Endothelial cell of umbilical vein (primary cell): ENCODE measurements around the gene FAM9B. TPM values are rescaled to one million over a fixed set of nuclear protein-coding genes. Genes with fewer than 3 reads are reported as not detected.

ENCODE experiments used
- BruUV-seq: library from RNA; stranded (reverse); fragments of 400-500 nt; replicated peaks from 2 replicates; lab custom pipeline; 2021; lab: Mats Ljungman, UMichigan
- CTCF ChIA-PET: fragments of 300-600, 350-600 bp; sonication (Branson Sonifier 250); formaldehyde crosslinking; loops from one replicate; lab custom pipeline; 2021; ENCODE audit warnings: antibody characterized with exemption, inconsistent platforms; lab: Charles Lee
- POLR2A ChIA-PET: fragments of 300-600, 350-600 bp; sonication (Branson Sonifier 250); formaldehyde crosslinking; loops from one replicate; lab custom pipeline; 2021; ENCODE audit warnings: antibody characterized with exemption, inconsistent platforms; lab: Charles Lee
- DNase-seq: peaks from one replicate; pipeline ENCODE4 v3.0.0-alpha.2; 2011; ENCODE audit warnings: low read depth, low spot score
- FAIRE-seq: peaks from 2 replicates; lab custom pipeline; 2011; peaks lifted over from hg19 to GRCh38; lab: Jason Lieb, UNC
- H2AFZ ChIP-seq: 2 replicates; pipeline ENCODE4 v1.6.0; 2012; ENCODE audit warnings: low read depth, low read length, control low read depth, inconsistent platforms
- H3K27ac ChIP-seq: 2 replicates; pipeline ENCODE4 v1.5.1; 2011; ENCODE audit warnings: low read depth, mild to moderate bottlenecking, control low read depth, low read length, moderate library complexity; ENCODE audit not compliant: insufficient read depth
- H3K27me3 ChIP-seq, 2 experiments: 2 replicates each; pipeline versions ENCODE4 v1.6.0 to v1.6.1; 2011; ENCODE audit warnings: low read length in 2 of 2, mixed read lengths in 1 of 2; ENCODE audit not compliant: control insufficient read depth in 2 of 2, insufficient read depth in 2 of 2
- H3K36me3 ChIP-seq, 2 experiments: 2 replicates in 1 of 2; 3 replicates in 1 of 2; pipeline ENCODE4 v1.5.1; 2011; ENCODE audit warnings: low read length in 2 of 2, mild to moderate bottlenecking in 1 of 2, moderate library complexity in 1 of 2; ENCODE audit not compliant: control insufficient read depth in 2 of 2, insufficient read depth in 2 of 2; ENCODE audit errors: extremely low read depth in 1 of 2
- H3K4me1 ChIP-seq: 3 replicates; pipeline ENCODE4 v1.5.1; 2011; ENCODE audit warnings: mild to moderate bottlenecking, low read length; ENCODE audit not compliant: control insufficient read depth, insufficient read depth; ENCODE audit errors: extremely low read depth
- H3K4me2 ChIP-seq: 2 replicates; pipeline ENCODE4 v1.6.1; 2011; ENCODE audit warnings: low read length, control low read depth, mixed read lengths; ENCODE audit not compliant: insufficient read depth
- H3K4me3 ChIP-seq, 3 experiments: fragments of 200-600 bp in 1 of 3; sonication (generic), shearing (Covaris generic) in 1 of 3; replicated peaks in 1 of 3; 2 replicates each; pipeline ENCODE4 v1.5.1; 2011 to 2016; ENCODE audit warnings: control low read depth in 3 of 3, low read length in 3 of 3, mild to moderate bottlenecking in 2 of 3, inconsistent platforms in 1 of 3, low read depth in 1 of 3, moderate library complexity in 1 of 3; ENCODE audit not compliant: insufficient read depth in 1 of 3
- H3K79me2 ChIP-seq: 2 replicates; pipeline ENCODE4 v1.6.0; 2012; ENCODE audit warnings: low read length, inconsistent platforms; ENCODE audit not compliant: control insufficient read depth, insufficient read depth
- H3K9ac ChIP-seq: replicated peaks from 2 replicates; pipeline ENCODE3; 2011; ENCODE audit warnings: low read length, control low read depth; ENCODE audit not compliant: insufficient read depth; ENCODE audit errors: extremely low read depth
- H3K9me1 ChIP-seq: replicated peaks from 3 replicates; pipeline ENCODE4 v1.6.0; 2011; ENCODE audit warnings: mild to moderate bottlenecking, low read length; ENCODE audit not compliant: control insufficient read depth, insufficient read depth; ENCODE audit errors: extremely low read depth
- H3K9me3 ChIP-seq: replicated peaks from 2 replicates; pipeline ENCODE4 v1.5.1; 2012; ENCODE audit warnings: low read length, inconsistent platforms; ENCODE audit not compliant: control insufficient read depth, insufficient read depth
- H4K20me1 ChIP-seq: replicated peaks from 2 replicates; pipeline ENCODE3; 2011; ENCODE audit warnings: mild to moderate bottlenecking, low read length; ENCODE audit not compliant: control insufficient read depth, insufficient read depth; ENCODE audit errors: extremely low read depth
- EZH2 ChIP-seq: IDR thresholded peaks from 2 replicates; pipeline ENCODE4 v1.6.1; 2012; ENCODE audit warnings: borderline replicate concordance, low read depth, mild to moderate bottlenecking, moderate library complexity, low read length, inconsistent platforms; ENCODE audit not compliant: severe bottlenecking
- FOS ChIP-seq: IDR thresholded peaks from 2 replicates; pipeline ENCODE4 v1.6.1; 2011; ENCODE audit warnings: mild to moderate bottlenecking, low read length, moderate library complexity, borderline replicate concordance; ENCODE audit not compliant: insufficient read depth
- GATA2 ChIP-seq: IDR thresholded peaks from 2 replicates; pipeline ENCODE4 v1.7.0; 2011; ENCODE audit warnings: low read depth, mild to moderate bottlenecking, moderate library complexity, mixed read lengths, low read length; ENCODE audit not compliant: insufficient read length, insufficient read depth
- JUN ChIP-seq: IDR thresholded peaks from 2 replicates; pipeline ENCODE4 v1.6.1; 2011; ENCODE audit warnings: borderline replicate concordance, low read depth; ENCODE audit not compliant: insufficient read length, insufficient read depth
- MYC ChIP-seq: IDR thresholded peaks from one replicate; pipeline ENCODE4 v1.6.1; 2011; ENCODE audit warnings: mild to moderate bottlenecking, low read depth, low read length
- POLR2A ChIP-seq: IDR thresholded peaks from 2 replicates; pipeline ENCODE4 v1.6.1; 2012; ENCODE audit warnings: low read depth, mild to moderate bottlenecking, control low read depth, low read length
- POLR2AphosphoS5 ChIP-seq: IDR thresholded peaks from 2 replicates; pipeline ENCODE4 v1.6.1; 2012; ENCODE audit warnings: low read depth, mild to moderate bottlenecking, control low read depth, low read length, moderate library complexity; ENCODE audit not compliant: insufficient read depth
- dilution Hi-C: fragments of 300-500 bp; cut with MboI; formaldehyde crosslinking; loops from one replicate; pipeline ENCODE4 v1.15.0; 2019; ENCODE audit warnings: low sequenced_read_pairs; ENCODE audit not compliant: extremely low pct_ligation_motif_present
- intact Hi-C: fragments of 100-400 bp; cut with micrococcal nuclease; formaldehyde crosslinking; loops from one replicate; pipeline ENCODE4 v1.10.0; 2022
- polyA plus RNA-seq, 4 experiments: library from polyadenylated mRNA; depleted of rRNA in 3 of 4; stranded (reverse) in 3 of 4; unstranded in 1 of 4; fragments of >200 nt; gene quantifications; 2 replicates each; pipeline versions ENCODE4 v1.2.1 to v1.2.3, GENCODE V29; 2011 to 2012; ENCODE audit warnings: missing spikeins in 1 of 4
- total RNA-seq: library from RNA; stranded (reverse); gene quantifications from 2 replicates; pipeline ENCODE4 v1.2.3, GENCODE V29; 2021
- TF ChIP-seq, protein P1 (sequence below), 2 donors: IDR thresholded peaks; 1 replicate in 1 of 2; 2 replicates in 1 of 2; pipeline ENCODE4 v1.5.1; 2011; ENCODE audit warnings: low read length in 2 of 2, mild to moderate bottlenecking in 2 of 2, moderate library complexity in 2 of 2, control low read depth in 1 of 2, inconsistent platforms in 1 of 2, low read depth in 1 of 2; ENCODE audit not compliant: insufficient read depth in 1 of 2; ENCODE audit errors: extremely low read depth in 1 of 2
- TF ChIP-seq, protein P2 (sequence below): IDR thresholded peaks from 2 replicates; pipeline ENCODE4 v1.6.1; 2011; ENCODE audit not compliant: insufficient read depth, insufficient read length

Gene FAM9B
- total and polyA plus RNA-seq, 2 donors (not counting 3 experiments of a cell fraction or from before 2014, with no cell fraction given) = not detected

DNA sequence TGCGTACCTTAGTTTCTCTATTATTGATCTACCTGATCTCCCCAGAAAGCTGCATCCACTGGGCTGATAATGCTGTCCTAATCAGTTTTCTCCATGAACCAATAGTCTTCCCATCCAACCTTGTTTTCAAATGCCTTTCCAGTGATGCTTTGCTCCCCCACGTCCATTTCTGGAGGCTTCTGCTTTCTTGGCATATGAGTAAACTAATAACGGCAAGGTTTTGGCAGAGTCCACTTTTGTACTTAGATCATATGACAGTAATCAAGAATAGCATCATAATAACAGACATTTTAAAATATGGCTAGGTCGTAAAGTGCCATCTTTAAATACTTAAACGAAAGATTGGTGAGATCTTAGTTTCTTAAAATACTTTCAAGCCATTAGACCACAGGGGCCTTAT lies 38.4 kb upstream of the FAM9B start:
- ChIA-PET POLR2A (no interaction called here), CTCF (no interaction called here)
- no peaks in the 10 kb centered on the region for H3K79me2 ChIP-seq
- no peak overlapping the region for H2AFZ ChIP-seq
- TF ChIP-seq POLR2A (no peak), JUN (no peak)
- TF ChIP-seq, protein P1, sequence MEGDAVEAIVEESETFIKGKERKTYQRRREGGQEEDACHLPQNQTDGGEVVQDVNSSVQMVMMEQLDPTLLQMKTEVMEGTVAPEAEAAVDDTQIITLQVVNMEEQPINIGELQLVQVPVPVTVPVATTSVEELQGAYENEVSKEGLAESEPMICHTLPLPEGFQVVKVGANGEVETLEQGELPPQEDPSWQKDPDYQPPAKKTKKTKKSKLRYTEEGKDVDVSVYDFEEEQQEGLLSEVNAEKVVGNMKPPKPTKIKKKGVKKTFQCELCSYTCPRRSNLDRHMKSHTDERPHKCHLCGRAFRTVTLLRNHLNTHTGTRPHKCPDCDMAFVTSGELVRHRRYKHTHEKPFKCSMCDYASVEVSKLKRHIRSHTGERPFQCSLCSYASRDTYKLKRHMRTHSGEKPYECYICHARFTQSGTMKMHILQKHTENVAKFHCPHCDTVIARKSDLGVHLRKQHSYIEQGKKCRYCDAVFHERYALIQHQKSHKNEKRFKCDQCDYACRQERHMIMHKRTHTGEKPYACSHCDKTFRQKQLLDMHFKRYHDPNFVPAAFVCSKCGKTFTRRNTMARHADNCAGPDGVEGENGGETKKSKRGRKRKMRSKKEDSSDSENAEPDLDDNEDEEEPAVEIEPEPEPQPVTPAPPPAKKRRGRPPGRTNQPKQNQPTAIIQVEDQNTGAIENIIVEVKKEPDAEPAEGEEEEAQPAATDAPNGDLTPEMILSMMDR (IDR thresholded peaks at IDR 0.05; ENCODE audit: extremely low read depth in 1 of 2, insufficient read depth in 1 of 2, low read depth in 1 of 2, low read length in 2 of 2) = no peak
- TF ChIP-seq, protein P2, sequence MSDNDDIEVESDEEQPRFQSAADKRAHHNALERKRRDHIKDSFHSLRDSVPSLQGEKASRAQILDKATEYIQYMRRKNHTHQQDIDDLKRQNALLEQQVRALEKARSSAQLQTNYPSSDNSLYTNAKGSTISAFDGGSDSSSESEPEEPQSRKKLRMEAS = no peak
- DNase-seq (no peak), FAIRE-seq (no peak)
- H3K27ac ChIP-seq = no peak overlapping the region
- H3K4me2 ChIP-seq = no peak overlapping the region
- no peaks in the 10 kb centered on the region for H3K9me3 ChIP-seq
- no peak overlapping the region for H3K9ac ChIP-seq
- no peaks in the 10 kb centered on the region for H3K36me3 ChIP-seq
- no TSS peak for BruUV-seq
- H3K27me3 ChIP-seq = no peaks in the 10 kb centered on the region
- intact Hi-C loops (no loop called here), dilution Hi-C loops (no loop called here)
- no peaks in the 10 kb centered on the region for H3K9me1 ChIP-seq
- peaks cover 3% of the 10 kb centered on the region for H3K4me1 ChIP-seq
- no peak overlapping the region for H3K4me3 ChIP-seq
- no peaks in the 10 kb centered on the region for H4K20me1 ChIP-seq

DNA sequence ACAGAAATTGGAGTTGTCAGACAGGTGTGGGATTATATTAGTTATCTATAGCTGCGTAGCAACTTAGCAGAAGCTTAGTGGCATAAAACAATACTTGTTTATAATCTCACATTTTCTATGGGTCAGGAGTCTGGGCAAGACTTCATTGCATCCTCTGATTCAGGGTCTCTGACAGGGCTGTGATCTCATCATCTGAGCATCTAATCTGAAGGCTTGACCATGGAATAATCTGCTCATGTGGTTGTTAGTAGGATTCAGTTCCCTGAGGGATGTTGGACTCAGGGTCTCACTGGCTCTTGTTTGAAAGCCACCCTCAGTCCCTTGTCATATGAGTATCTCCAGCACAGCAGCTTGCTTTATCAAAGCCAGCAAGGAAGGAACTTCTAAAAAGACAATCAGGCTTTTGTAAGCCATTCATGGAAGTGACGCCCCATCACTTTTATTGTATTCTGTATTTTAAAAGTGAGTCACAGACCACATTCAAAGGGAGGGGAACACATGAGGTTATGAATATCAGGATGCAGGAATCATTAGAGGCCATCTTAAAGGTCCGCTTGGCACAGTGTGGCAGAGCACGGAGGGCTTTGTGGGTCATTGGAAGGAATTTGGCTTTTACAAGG lies 37.2 kb upstream of the FAM9B start:
- no peaks in the 10 kb centered on the region for H3K79me2 ChIP-seq
- no peaks in the 10 kb centered on the region for H4K20me1 ChIP-seq
- dilution Hi-C loops (no loop called here), intact Hi-C loops (no loop called here)
- no peaks in the 10 kb centered on the region for H3K9me1 ChIP-seq
- H3K4me1 ChIP-seq = peaks cover 3% of the 10 kb centered on the region
- no peaks in the 10 kb centered on the region for H3K27me3 ChIP-seq
- no peaks in the 10 kb centered on the region for H3K9me3 ChIP-seq
- no peak for FAIRE-seq
- no peak overlapping the region for H3K27ac ChIP-seq
- no peaks in the 10 kb centered on the region for H3K36me3 ChIP-seq
- no peak overlapping the region for H3K9ac ChIP-seq
- no TSS peak for BruUV-seq
- DNase-seq = peak; percentile 5
- no peak overlapping the region for H3K4me2 ChIP-seq
- H2AFZ ChIP-seq = no peak overlapping the region
- no peak for TF ChIP-seq MYC
- no peak for TF ChIP-seq POLR2AphosphoS5
- no peak for TF ChIP-seq POLR2A
- TF ChIP-seq EZH2 = no peak
- TF ChIP-seq, protein P1 (IDR thresholded peaks at IDR 0.05; ENCODE audit: extremely low read depth in 1 of 2, insufficient read depth in 1 of 2, low read depth in 1 of 2, low read length in 2 of 2) = no peak
- TF ChIP-seq GATA2 = peak; percentile 58
- TF ChIP-seq, protein P2 = no peak
- no peak for TF ChIP-seq JUN
- peak; percentile 39 for TF ChIP-seq FOS
- CTCF ChIA-PET = no interaction called here
- H3K4me3 ChIP-seq = no peak overlapping the region
- POLR2A ChIA-PET = no interaction called here
